Stimulated activated CD4-positive, alpha-beta T cell treated with anti-CD3 and anti-CD28 coated beads, Interleukin-4, amount 100 ng/mL, for 4 hours (primary cell): ENCODE measurements around the gene GOLGA8F.
"Not testable (repeated sequence)": the region's sequence is repeated elsewhere in the genome, so short reads cannot be mapped to it uniquely, and the experiment has no call there.

Experiments used
- DNase-seq, 2 experiments: peaks; one replicate each; pipeline ENCODE4 v3.0.0-alpha.2; 2020

The GOLGA8F gene, protein sequence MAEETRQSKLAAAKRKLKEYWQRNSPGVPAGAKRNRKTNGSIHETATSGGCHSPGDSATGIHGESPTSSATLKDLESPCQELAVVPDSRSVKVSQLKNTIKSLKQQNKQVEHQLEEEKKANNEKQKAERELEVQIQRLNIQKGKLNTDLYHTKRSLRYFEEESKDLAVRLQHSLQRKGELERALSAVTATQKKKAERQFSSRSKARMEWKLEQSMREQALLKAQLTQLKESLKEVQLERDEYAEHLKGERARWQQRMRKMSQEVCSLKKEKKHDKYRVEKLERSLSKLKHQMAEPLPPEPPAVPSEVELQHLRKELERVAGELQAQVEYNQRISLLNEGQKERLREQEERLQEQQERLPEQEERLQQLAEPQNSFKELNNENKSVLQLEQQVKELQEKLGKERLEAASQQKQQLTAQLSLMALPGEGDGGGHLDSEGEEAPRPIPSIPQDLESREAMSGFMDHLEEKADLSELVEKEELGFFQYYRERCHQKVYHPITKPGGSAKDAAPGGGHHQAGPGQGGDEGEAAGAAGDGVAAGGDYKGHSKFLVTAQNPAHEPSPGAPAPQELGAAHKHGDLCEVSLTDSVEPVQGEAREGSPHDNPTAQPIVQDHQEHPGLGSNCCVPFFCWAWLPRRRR

DNA sequence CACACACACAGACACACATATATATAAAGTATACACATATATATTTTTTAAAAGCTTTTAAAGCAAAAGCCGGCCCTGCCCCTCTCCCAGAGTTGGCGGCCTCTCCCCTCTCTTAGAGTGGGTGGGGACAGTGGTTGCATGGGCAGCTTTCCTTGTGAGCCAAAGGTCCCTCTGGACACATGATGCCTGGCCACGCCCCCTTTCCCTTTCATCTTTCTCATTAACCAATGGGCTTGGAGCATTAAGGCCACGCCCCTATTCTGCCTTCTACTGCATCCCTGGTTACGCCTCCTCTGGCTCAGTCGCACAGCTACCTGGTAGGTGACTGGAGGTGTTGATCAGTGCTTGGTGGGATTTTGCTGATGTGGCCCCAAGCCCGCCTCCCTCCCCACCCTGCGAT lies at the start of gene GOLGA8F:
Gene GOLGA8F (plus strand): TSS at position 301 of the 400 bp plus-strand sequence. CDS start 98 bp downstream, at position 399.
- not testable (repeated sequence) for DNase-seq

DNA sequence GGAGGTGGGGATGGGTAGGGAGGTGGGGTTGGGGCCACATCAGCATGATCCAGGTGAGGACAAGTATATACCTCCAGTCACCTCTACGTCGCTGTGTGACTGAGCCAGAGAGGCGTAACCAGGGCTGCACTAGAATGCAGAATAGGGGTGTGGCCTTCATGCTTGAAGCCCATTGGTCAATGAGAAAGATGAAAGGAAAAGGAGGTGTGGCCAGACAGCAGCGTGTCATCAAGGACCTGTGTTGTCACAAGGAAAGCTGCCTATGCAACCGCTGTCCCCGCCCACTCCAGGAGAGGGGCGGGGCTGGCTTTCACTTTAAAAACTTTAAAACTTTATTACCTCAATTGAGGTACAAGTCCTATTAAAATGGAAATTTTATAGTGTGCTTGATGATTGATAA lies 20.5 kb upstream of the GOLGA8F start, which contains the start of gene GOLGA6L24:
Gene GOLGA6L24 (minus strand): TSS at position 101 of the 400 bp plus-strand sequence. CDS start 61 bp downstream, at position 40.
- not testable (repeated sequence) for DNase-seq

DNA sequence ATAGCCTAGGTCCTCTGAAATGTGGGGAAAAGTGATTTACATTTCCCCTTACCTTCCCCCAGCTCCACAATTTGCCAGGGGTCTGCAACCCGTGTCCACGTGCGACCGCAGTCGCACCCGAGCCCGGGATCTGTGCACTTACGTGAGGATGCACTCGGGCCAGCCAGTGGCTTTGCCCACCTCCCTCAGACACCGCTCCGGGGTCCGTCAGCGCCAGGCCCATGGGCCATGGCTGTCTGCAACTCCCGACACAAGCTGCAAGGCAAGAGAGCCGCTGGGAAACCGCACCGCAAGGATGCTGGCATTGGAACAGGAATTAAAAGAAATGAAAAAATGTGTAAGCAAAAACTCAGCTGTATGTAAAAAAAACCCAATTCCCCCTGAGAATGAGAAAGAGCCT lies 13.0 kb upstream of the GOLGA8F start:
- not testable (repeated sequence) for DNase-seq

DNA sequence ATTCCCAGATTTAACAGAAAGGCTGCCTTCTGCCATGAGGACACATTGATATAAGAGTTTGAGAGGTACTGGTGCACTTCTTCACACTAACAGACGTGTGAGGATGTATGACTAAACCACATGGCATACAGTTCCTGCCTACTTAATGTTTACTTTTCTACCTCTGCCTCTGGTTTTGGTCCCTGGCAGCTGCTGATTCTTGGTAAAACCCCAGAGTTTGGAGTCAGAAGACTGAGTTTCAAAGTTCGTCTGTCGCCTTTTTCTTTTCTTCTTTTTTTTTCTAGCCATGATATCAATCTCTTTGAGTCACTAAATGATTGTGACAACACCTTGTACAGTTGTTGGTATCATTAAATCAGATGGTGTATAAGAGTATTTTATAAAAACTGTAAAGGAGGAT lies 1.6 kb downstream of the GOLGA8F start:
- not testable (repeated sequence) for DNase-seq

DNA sequence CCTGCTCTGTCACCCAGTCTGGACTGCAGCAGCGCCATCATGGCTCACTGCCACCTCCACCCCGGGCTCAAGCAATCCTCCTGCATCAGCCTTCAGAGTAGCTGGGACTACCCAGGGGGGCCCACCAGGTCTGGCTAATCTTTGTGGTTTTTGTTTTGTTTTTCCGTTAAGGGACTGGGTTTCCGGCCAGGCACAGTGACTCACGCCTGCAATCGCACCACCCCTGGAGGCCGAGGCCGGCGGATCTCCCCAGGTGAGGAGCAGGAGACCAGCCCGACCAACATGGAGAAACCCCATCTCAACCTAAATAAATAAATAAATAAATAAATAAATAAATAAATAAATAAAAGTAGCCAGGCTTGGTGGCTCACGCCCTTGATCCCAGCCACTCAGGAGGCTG lies 17.6 kb downstream of the GOLGA8F start:
- not testable (repeated sequence) for DNase-seq

DNA sequence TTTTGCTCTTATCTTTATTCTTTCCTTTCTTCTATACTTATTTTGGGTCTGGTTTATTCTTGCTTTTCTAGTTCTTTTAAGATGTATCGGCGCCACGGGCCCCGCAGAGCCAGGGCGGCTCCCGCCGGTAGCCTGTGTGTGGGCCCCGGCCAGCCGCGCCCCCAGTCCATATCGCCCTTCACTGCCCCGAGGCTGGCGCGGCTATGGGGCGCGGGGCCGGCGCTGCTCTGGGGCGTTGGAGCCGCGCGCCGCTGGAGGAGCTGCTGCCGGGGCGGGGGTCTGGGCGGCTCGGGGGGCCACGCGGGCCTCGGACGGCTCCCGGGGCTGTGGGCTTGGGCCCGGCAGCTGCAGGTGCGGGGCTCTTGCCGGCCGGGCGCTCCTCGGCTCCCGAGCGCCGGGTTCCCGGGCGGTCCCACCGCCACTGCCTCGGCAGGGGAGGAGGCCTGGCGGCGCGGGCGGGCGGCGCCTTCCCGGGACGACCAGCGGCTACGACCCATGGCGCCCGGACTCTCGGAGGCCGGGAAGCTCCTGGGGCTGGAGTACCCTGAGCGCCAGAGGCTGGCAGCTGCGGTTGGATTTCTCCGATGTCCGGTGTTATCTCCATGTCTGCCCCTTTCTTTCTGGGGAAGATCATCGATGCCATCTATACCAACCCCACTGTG lies 24.4 kb downstream of the GOLGA8F start:
- DNase-seq = not testable (repeated sequence)

DNA sequence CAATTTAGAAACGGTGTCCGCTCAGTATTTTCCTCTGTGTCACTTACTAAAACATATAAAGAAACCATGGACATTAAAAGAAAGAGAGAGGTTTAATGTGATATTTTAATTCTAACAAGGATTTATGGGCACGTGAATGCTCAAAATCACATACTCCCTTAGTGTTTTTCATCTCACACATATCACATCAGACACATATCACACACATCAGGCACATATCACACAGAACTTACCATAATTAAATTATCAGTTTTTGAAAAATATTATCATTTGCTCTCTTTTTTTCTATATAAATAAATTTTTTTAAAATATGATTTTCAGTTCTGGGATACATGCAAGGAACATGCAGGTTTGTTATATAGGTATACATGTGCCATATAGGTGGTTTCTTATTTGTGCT lies 42.0 kb downstream of the GOLGA8F start:
- not testable (repeated sequence) for DNase-seq

DNA sequence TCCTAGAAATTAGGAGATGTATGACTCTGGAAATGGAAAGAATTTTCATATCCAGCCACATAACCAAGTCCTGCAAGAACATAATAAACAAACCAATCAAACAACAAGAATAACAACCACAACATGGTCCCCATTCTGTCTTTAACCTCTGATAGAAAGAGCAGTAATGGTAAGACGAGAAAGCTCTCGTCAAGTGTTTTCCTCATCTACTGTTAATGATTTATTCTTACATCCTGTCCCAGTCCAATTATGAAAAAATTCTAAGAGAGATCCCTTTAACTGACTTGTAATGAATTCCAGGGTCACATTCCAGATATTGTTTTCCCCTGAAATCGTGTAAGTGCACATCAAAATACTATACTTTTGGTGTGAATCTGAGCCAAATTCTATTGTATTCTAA lies 57.1 kb downstream of the GOLGA8F start:
- DNase-seq = not testable (repeated sequence)
